ENCODE results near the gene PPP2R5D.

GRCh38 chr6:43033496-43034189, 49.3 kb downstream of the PPP2R5D start:
- no peak for TF ChIP-seq GATA2 (IDR thresholded peaks at IDR 0.05; ENCODE audit: low read depth, low read length)
- no peak for TF ChIP-seq GATA3 (IDR thresholded peaks at IDR 0.05; ENCODE audit: low read depth, low read length)
